ENCODE measurements around the gene SVOPL. TPM values are rescaled to one million over a fixed set of nuclear protein-coding genes. Genes with fewer than 3 reads are reported as not detected.
A peak's percentile ranks its signal among the peaks of the same experiment; 100 is the strongest.

The SVOPL gene
- total and polyA plus RNA-seq, 9 of the 15 experiments (the other 6 are each of a cell fraction or from before 2014, with no cell fraction given) = 0.13 to 0.42 (median 0.20) TPM; not detected in 6

DNA sequence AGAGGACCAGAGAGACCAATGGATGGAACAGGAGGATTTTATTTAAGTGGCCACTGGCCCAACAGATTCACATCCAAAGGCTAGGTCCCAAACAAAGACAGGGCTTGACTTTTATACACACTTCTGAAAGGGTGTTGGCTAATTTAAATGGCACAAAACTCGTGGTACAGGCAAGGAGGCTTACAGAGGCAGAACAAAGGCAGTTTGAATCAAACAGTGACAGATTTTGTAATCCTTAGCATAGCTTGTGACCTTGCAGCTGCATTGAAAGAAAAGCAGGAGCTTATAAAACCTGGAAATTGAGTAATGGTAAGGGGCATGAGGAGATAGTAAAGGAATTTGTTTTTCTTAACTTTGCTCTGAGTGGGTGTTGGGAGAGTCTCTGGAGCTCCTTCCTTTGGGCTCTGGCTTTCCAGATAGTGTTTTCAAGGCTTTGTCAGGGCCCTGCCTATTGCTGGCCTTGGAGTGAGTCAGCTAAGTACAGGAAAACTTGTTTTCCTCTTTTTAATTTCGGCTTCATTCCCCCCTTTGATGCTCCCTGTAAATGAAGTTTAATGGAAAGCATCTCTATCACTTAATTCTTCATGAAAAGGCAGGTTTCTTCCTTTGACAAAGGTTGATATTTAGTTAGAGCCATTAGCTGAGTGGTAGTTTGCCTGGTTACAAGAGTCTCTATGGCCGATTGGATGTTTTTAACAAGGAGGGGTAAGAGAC lies 144.2 kb downstream of the SVOPL start:
- ATAC-seq (no peak), FAIRE-seq (peak; percentile 37), DNase-seq (ENCODE audit: extremely low read depth in 1 of 4, low spot score in 3 of 4) (peak in 1 of 4 experiments; percentile 19)
- Histone ChIP-seq H3K9ac (ENCODE audit: insufficient read depth in 1 of 2, low read depth in 2 of 2, low read length in 2 of 2) (no peak overlapping the region), H3K4me3 (no peak overlapping the region), H3K9me3 (replicated peaks; ENCODE audit: control insufficient read depth, insufficient read depth, low read depth, low read length) (peaks cover 26% of the 10 kb centered on the region), H2AFZ (ENCODE audit: low read depth, low read length) (no peak overlapping the region), H3K27me3 (ENCODE audit: control insufficient read depth in 2 of 2, insufficient read depth in 2 of 2, low read length in 2 of 2) (no peaks in the 10 kb centered on the region), H4K20me1 (replicated peaks; ENCODE audit: control insufficient read depth, insufficient read depth, low read length) (no peaks in the 10 kb centered on the region), H3K36me3 (ENCODE audit: control insufficient read depth, insufficient read depth, low read length) (peaks cover 96% of the 10 kb centered on the region), H3K4me2 (ENCODE audit: insufficient read depth, low read length) (no peak overlapping the region), H3K27ac (ENCODE audit: extremely low read depth, low read depth, low read length) (no peak overlapping the region), H3K79me2 (ENCODE audit: control insufficient read depth, insufficient read depth, low read length) (no peaks in the 10 kb centered on the region; the same call in 2 of the 3 replicates), H3K9me1 (ENCODE audit: control insufficient read depth, insufficient read depth, low read length) (no peaks in the 10 kb centered on the region), H3K4me1 (replicated peaks in 1 of 2; ENCODE audit: control insufficient read depth in 2 of 2, insufficient read depth in 2 of 2, low read length in 2 of 2) (no peaks in the 10 kb centered on the region)
- intact Hi-C loops (cut with micrococcal nuclease) = no loop called here
- BruUV-seq (replicated peaks) = TSS peak; percentile 4
- POLR2A ChIA-PET = no interaction called here
- CTCF ChIA-PET (ENCODE audit: low intra/inter-chr PET ratio) = no interaction called here
- 93% methylated on average over 3 of the region's 3 CpGs for WGBS (ENCODE audit: insufficient coverage, low coverage, missing lambda C conversion rate)
- in situ Hi-C loops (cut with MboI) = no loop called here
- TF ChIP-seq CBX3 (IDR thresholded peaks at IDR 0.05; ENCODE audit: borderline replicate concordance in 1 of 2, low read length in 2 of 2) (peak in 1 of 2 experiments; percentile 95; a peak in 2 of 3 replicates), XRCC5 (IDR thresholded peaks at IDR 0.05; ENCODE audit: low read depth, low read length) (no peak), POLR2G (IDR thresholded peaks at IDR 0.05; ENCODE audit: low read depth, low read length) (no peak), ZNF133 (CRISPR knock-in tag; IDR thresholded peaks at IDR 0.05) (no peak), TRIM28 (IDR thresholded peaks at IDR 0.05) (peak; percentile 90), NR2C1 (IDR thresholded peaks at IDR 0.05) (no peak), NR2C1 (tag; IDR thresholded peaks at IDR 0.05) (no peak), ZC3H8 (IDR thresholded peaks at IDR 0.05) (no peak), PHF8 (IDR thresholded peaks at IDR 0.05; ENCODE audit: borderline replicate concordance, low read length) (no peak), ZNF830 (CRISPR knock-in tag; IDR thresholded peaks at IDR 0.05) (no peak), MEF2A (IDR thresholded peaks at IDR 0.05; ENCODE audit: control insufficient read depth, low read depth, low read length) (no peak), CBX5 (IDR thresholded peaks at IDR 0.05; ENCODE audit: borderline replicate concordance, low read depth) (peak; percentile 79; the same call in 1 of the 2 replicates)
- TF ChIP-seq, protein P1, sequence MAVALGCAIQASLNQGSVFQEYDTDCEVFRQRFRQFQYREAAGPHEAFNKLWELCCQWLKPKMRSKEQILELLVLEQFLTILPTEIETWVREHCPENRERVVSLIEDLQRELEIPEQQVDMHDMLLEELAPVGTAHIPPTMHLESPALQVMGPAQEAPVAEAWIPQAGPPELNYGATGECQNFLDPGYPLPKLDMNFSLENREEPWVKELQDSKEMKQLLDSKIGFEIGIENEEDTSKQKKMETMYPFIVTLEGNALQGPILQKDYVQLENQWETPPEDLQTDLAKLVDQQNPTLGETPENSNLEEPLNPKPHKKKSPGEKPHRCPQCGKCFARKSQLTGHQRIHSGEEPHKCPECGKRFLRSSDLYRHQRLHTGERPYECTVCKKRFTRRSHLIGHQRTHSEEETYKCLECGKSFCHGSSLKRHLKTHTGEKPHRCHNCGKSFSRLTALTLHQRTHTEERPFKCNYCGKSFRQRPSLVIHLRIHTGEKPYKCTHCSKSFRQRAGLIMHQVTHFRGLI (CRISPR knock-in tag; IDR thresholded peaks at IDR 0.05) = no peak
- TF ChIP-seq, protein P2, sequence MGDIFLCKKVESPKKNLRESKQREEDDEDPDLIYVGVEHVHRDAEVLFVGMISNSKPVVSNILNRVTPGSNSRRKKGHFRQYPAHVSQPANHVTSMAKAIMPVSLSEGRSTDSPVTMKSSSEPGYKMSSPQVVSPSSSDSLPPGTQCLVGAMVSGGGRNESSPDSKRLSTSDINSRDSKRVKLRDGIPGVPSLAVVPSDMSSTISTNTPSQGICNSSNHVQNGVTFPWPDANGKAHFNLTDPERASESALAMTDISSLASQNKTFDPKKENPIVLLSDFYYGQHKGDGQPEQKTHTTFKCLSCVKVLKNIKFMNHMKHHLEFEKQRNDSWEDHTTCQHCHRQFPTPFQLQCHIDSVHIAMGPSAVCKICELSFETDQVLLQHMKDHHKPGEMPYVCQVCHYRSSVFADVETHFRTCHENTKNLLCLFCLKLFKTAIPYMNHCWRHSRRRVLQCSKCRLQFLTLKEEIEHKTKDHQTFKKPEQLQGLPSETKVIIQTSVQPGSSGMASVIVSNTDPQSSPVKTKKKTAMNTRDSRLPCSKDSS (IDR thresholded peaks at IDR 0.05; ENCODE audit: low read depth, partially characterized antibody) = peak; percentile 58
- TF ChIP-seq, protein P3, sequence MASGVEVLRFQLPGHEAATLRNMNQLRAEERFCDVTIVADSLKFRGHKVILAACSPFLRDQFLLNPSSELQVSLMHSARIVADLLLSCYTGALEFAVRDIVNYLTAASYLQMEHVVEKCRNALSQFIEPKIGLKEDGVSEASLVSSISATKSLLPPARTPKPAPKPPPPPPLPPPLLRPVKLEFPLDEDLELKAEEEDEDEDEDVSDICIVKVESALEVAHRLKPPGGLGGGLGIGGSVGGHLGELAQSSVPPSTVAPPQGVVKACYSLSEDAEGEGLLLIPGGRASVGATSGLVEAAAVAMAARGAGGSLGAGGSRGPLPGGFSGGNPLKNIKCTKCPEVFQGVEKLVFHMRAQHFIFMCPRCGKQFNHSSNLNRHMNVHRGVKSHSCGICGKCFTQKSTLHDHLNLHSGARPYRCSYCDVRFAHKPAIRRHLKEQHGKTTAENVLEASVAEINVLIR (CRISPR knock-in tag; IDR thresholded peaks at IDR 0.05) = no peak

All from K562 (cell line).